ENCODE data around the gene MGAT5. TPM values are rescaled to one million over a fixed set of nuclear protein-coding genes. Genes with fewer than 3 reads are reported as not detected.

Gene MGAT5
- total and polyA plus RNA-seq, 7 experiments from 2014 or later, result 5.3 to 48.0 (median 40.0) TPM

DNA sequence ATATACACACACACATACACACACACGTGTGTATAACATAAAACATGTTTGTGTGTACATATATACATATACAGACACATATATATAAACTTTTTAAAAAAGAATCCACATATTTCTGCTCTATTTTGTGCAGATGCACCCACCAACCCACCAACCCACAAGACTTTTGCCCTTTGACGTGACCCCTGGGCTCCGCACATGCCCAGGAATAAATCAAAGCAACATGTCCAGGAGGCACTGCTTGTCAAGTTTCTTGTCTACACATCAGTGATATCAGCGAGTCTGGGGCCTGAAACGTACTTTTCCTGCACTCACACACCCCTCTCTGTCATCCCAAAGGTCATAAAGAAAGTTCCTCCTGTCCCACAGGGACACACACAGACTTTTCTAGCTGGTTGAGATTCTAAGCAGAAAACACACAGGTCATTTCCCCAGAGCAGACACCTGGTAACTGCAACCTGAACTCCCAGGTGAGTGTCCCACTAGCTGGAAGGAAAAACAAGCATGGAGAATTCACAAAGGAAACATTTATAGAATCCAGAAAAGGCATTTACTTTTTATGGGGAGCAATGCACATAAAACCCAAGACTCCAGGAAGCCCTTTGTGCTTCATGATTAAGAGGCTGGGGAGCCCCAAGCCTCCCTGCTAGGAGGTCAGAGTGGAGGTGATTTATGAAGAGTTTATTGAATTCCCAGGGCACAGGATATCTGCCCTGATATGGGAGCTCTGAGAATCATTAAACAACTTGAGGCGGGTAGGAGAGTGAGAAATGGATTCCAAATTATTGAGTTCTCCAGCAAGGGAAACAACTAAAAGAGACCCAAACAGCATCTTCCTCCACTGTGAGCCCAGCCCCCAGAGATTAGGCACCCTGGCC lies 211.6 kb downstream of the MGAT5 start:
- H3K9me3 Mint-ChIP-seq, result peaks cover 0 to 2% (median 0%) of the 10 kb centered on the region in 11 donors
- Histone ChIP-seq H3K9me3 (ENCODE audit: control insufficient read depth in 2 of 3, low read length in 3 of 3) (no peaks in the 10 kb centered on the region), H3K27me3 (ENCODE audit: control insufficient read depth in 2 of 2, insufficient read depth in 2 of 2, low read length in 2 of 2) (no peaks in the 10 kb centered on the region), H3K27ac (ENCODE audit: low read depth, low read length) (no peak overlapping the region), H3K36me3 (ENCODE audit: control insufficient read depth in 2 of 3, insufficient read depth in 3 of 3, low read length in 3 of 3) (no peaks in the 10 kb centered on the region), H3K4me3 (ENCODE audit: low read length) (no peak overlapping the region), H3K4me1 (ENCODE audit: control insufficient read depth in 2 of 2, insufficient read depth in 2 of 2, low read length in 2 of 2) (no peaks in the 10 kb centered on the region)
- no peaks in the 10 kb centered on the region for H3K27me3 Mint-ChIP-seq
- H3K4me3 Mint-ChIP-seq, result no peak overlapping the region
- no peaks in the 10 kb centered on the region for H3K4me1 Mint-ChIP-seq
- ChIA-PET POLR2A (no interaction called here), CTCF (no interaction called here)
- H3K27ac Mint-ChIP-seq, result no peak overlapping the region
- ATAC-seq (no peak), DNase-seq (no peak)
- H3K36me3 Mint-ChIP-seq, result no peaks in the 10 kb centered on the region
- intact Hi-C loops (cut with micrococcal nuclease), result loop anchor here (1.0 to 5.0 kb wide), 3 partner anchors 227 to 433 kb away; no protein-coding TSS in a partner anchor

GRCh38 chr2:134466141-134466540 lies 212.3 kb downstream of the MGAT5 start:
- no peaks in the 10 kb centered on the region for H3K9me3 ChIP-seq (ENCODE audit: control insufficient read depth in 2 of 3, low read length in 3 of 3)
- no peaks in the 10 kb centered on the region for H3K27me3 ChIP-seq (ENCODE audit: control insufficient read depth in 2 of 2, insufficient read depth in 2 of 2, low read length in 2 of 2)
- peak in 4 of 9 donors; percentile 14 to 31 (median 18) for DNase-seq
- no peak overlapping the region for H3K4me3 Mint-ChIP-seq
- CTCF ChIA-PET, result no interaction called here
- H3K4me1 ChIP-seq (ENCODE audit: control insufficient read depth in 2 of 2, insufficient read depth in 2 of 2, low read length in 2 of 2), result no peaks in the 10 kb centered on the region
- H3K27ac Mint-ChIP-seq, result peak overlapping the region in 1 of 9 donors; percentile 86
- H3K27me3 Mint-ChIP-seq, result no peaks in the 10 kb centered on the region
- H3K4me1 Mint-ChIP-seq, result no peaks in the 10 kb centered on the region
- H3K27ac ChIP-seq (ENCODE audit: low read depth, low read length), result no peak overlapping the region
- H3K36me3 Mint-ChIP-seq, result no peaks in the 10 kb centered on the region
- POLR2A ChIA-PET, result no interaction called here
- peaks cover 0 to 2% (median 0%) of the 10 kb centered on the region in 11 donors for H3K9me3 Mint-ChIP-seq
- no peak overlapping the region for H3K4me3 ChIP-seq (ENCODE audit: low read length)
- no peaks in the 10 kb centered on the region for H3K36me3 ChIP-seq (ENCODE audit: control insufficient read depth in 2 of 3, insufficient read depth in 3 of 3, low read length in 3 of 3)
- no peak for ATAC-seq
- intact Hi-C loops (cut with micrococcal nuclease), result loop anchor here (1.0 to 5.0 kb wide), 3 partner anchors 226 to 432 kb away; no protein-coding TSS in a partner anchor

GRCh38 chr2:134468164-134468563 lies 214.3 kb downstream of the MGAT5 start:
- H3K27me3 Mint-ChIP-seq, result peaks cover 0 to 5% (median 0%) of the 10 kb centered on the region in 5 donors
- no peaks in the 10 kb centered on the region for H3K4me1 Mint-ChIP-seq
- Histone ChIP-seq H3K4me1 (ENCODE audit: control insufficient read depth in 2 of 2, insufficient read depth in 2 of 2, low read length in 2 of 2) (no peaks in the 10 kb centered on the region), H3K9me3 (ENCODE audit: control insufficient read depth in 2 of 3, low read length in 3 of 3) (peaks cover 0 to 5% (median 0%) of the 10 kb centered on the region in 3 experiments), H3K27me3 (ENCODE audit: control insufficient read depth in 2 of 2, insufficient read depth in 2 of 2, low read length in 2 of 2) (no peaks in the 10 kb centered on the region), H3K27ac (ENCODE audit: low read depth, low read length) (no peak overlapping the region), H3K36me3 (ENCODE audit: control insufficient read depth in 2 of 3, insufficient read depth in 3 of 3, low read length in 3 of 3) (no peaks in the 10 kb centered on the region), H3K4me3 (ENCODE audit: low read length) (no peak overlapping the region)
- POLR2A ChIA-PET, result no interaction called here
- DNase-seq (no peak), ATAC-seq (no peak)
- CTCF ChIA-PET, result no interaction called here
- no peaks in the 10 kb centered on the region for H3K36me3 Mint-ChIP-seq
- intact Hi-C loops (cut with micrococcal nuclease), result loop anchor here in 1 of 2 donors (5.0 kb wide), 1 partner anchor 351 kb away; no protein-coding TSS in a partner anchor
- peaks cover 0 to 13% (median 6%) of the 10 kb centered on the region in 11 donors for H3K9me3 Mint-ChIP-seq
- peak overlapping the region in 1 of 9 donors; percentile 86 for H3K27ac Mint-ChIP-seq
- H3K4me3 Mint-ChIP-seq, result no peak overlapping the region

- H3K27ac Mint-ChIP-seq, result peak overlapping the region in 1 of 9 donors; percentile 86
- H3K4me3 Mint-ChIP-seq, result no peak overlapping the region
- H3K27me3 Mint-ChIP-seq, result peaks cover 0 to 5% (median 0%) of the 10 kb centered on the region in 5 donors
- Histone ChIP-seq H3K4me1 (ENCODE audit: control insufficient read depth in 2 of 2, insufficient read depth in 2 of 2, low read length in 2 of 2) (no peaks in the 10 kb centered on the region), H3K36me3 (ENCODE audit: control insufficient read depth in 2 of 3, insufficient read depth in 3 of 3, low read length in 3 of 3) (no peaks in the 10 kb centered on the region), H3K27ac (ENCODE audit: low read depth, low read length) (no peak overlapping the region), H3K27me3 (ENCODE audit: control insufficient read depth in 2 of 2, insufficient read depth in 2 of 2, low read length in 2 of 2) (no peaks in the 10 kb centered on the region), H3K9me3 (ENCODE audit: control insufficient read depth in 2 of 3, low read length in 3 of 3) (peaks cover 0 to 11% (median 0%) of the 10 kb centered on the region in 3 experiments), H3K4me3 (ENCODE audit: low read length) (no peak overlapping the region)
- no peak for ATAC-seq
- peaks cover 0 to 20% (median 12%) of the 10 kb centered on the region in 11 donors for H3K9me3 Mint-ChIP-seq
- H3K36me3 Mint-ChIP-seq, result no peaks in the 10 kb centered on the region
- POLR2A ChIA-PET, result no interaction called here
- DNase-seq, result no peak
- CTCF ChIA-PET, result no interaction called here
- no peaks in the 10 kb centered on the region for H3K4me1 Mint-ChIP-seq
- intact Hi-C loops (cut with micrococcal nuclease), result loop anchor here in 1 of 2 donors (5.0 kb wide), 1 partner anchor 351 kb away; no protein-coding TSS in a partner anchor
These were observed 214.9 kb downstream of the MGAT5 start for GRCh38 chr2:134468776-134469175.

- H3K4me1 ChIP-seq (ENCODE audit: control insufficient read depth in 2 of 2, insufficient read depth in 2 of 2, low read length in 2 of 2), result no peaks in the 10 kb centered on the region
- peaks cover 0 to 7% (median 4%) of the 10 kb centered on the region in 5 donors for H3K27me3 Mint-ChIP-seq
- H3K27ac ChIP-seq (ENCODE audit: low read depth, low read length), result no peak overlapping the region
- no peaks in the 10 kb centered on the region for H3K27me3 ChIP-seq (ENCODE audit: control insufficient read depth in 2 of 2, insufficient read depth in 2 of 2, low read length in 2 of 2)
- no peaks in the 10 kb centered on the region for H3K36me3 ChIP-seq (ENCODE audit: control insufficient read depth in 2 of 3, insufficient read depth in 3 of 3, low read length in 3 of 3)
- intact Hi-C loops (cut with micrococcal nuclease), result loop anchor here in 1 of 2 donors (5.0 kb wide), 1 partner anchor 352 kb away; no protein-coding TSS in a partner anchor
- ATAC-seq, result no peak
- H3K36me3 Mint-ChIP-seq, result no peaks in the 10 kb centered on the region
- peaks cover 0 to 12% (median 0%) of the 10 kb centered on the region in 3 experiments for H3K9me3 ChIP-seq (ENCODE audit: control insufficient read depth in 2 of 3, low read length in 3 of 3)
- no peak overlapping the region for H3K4me3 ChIP-seq (ENCODE audit: low read length)
- peak overlapping the region in 1 of 9 donors; percentile 86 for H3K27ac Mint-ChIP-seq
- no peak for DNase-seq
- peaks cover 0 to 28% (median 13%) of the 10 kb centered on the region in 11 donors for H3K9me3 Mint-ChIP-seq
- ChIA-PET CTCF (no interaction called here), POLR2A (no interaction called here)
- H3K4me1 Mint-ChIP-seq, result no peaks in the 10 kb centered on the region
- H3K4me3 Mint-ChIP-seq, result no peak overlapping the region
These were observed 215.7 kb downstream of the MGAT5 start for GRCh38 chr2:134469516-134470115.

GRCh38 chr2:134470561-134471168 lies 216.8 kb downstream of the MGAT5 start:
- Histone ChIP-seq H3K27ac (ENCODE audit: low read depth, low read length) (no peak overlapping the region), H3K4me1 (ENCODE audit: control insufficient read depth in 2 of 2, insufficient read depth in 2 of 2, low read length in 2 of 2) (no peaks in the 10 kb centered on the region), H3K4me3 (ENCODE audit: low read length) (no peak overlapping the region), H3K27me3 (ENCODE audit: control insufficient read depth in 2 of 2, insufficient read depth in 2 of 2, low read length in 2 of 2) (no peaks in the 10 kb centered on the region), H3K36me3 (ENCODE audit: control insufficient read depth in 2 of 3, insufficient read depth in 3 of 3, low read length in 3 of 3) (no peaks in the 10 kb centered on the region), H3K9me3 (ENCODE audit: control insufficient read depth in 2 of 3, low read length in 3 of 3) (peaks cover 0 to 12% (median 0%) of the 10 kb centered on the region in 3 experiments)
- Mint-ChIP-seq H3K36me3 (no peaks in the 10 kb centered on the region), H3K27me3 (peaks cover 0 to 13% (median 4%) of the 10 kb centered on the region in 5 donors), H3K27ac (no peak overlapping the region), H3K4me1 (no peaks in the 10 kb centered on the region), H3K9me3 (peaks cover 0 to 29% (median 13%) of the 10 kb centered on the region in 11 donors), H3K4me3 (no peak overlapping the region)
- ATAC-seq, result no peak
- no peak for DNase-seq
- POLR2A ChIA-PET, result no interaction called here
- CTCF ChIA-PET, result interaction anchor here (0.6 kb wide), 1 partner anchor 17 kb away, joined by 3 read pairs; no protein-coding TSS in a partner anchor
- intact Hi-C loops (cut with micrococcal nuclease), result no loop called here

Data from naive thymus-derived CD4-positive, alpha-beta T cell (primary cell).